ENCODE data around the gene HOXA5. TPM values are rescaled to one million over a fixed set of nuclear protein-coding genes. Genes with fewer than 3 reads are reported as not detected.
A peak's percentile ranks its signal among the peaks of the same experiment; 100 is the strongest.

HOXA5 gene
- total RNA-seq, 1 experiment from 2014 or later = 10.6 TPM

DNA sequence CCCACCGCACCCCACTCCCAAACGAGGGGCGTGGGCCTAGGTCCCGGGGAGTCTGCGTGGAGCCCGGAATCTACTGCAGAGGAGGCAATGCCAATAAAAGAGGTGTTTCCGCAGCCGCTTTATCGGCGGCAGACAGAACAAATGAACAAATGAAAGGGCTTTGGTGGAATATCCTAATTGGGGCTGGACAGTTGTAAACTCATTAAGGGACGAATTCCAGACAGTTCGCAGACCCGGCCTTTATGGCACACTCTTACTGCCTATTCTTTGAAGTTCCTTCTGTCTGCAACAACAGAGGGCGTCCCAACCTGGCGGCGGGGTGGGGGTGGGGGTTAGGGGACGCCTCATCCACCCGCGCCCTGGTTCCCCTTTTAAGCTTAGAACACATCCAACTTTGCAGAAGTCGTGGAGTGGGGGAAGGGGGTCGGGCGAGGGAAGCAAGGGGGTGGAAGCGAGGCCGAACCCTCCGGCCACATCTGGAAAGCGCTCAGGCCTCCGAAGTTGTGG lies 17.8 kb upstream of the HOXA5 start:
- Mint-ChIP-seq H3K9me3 (ENCODE audit: low read depth, unreplicated experiment) (no peaks in the 10 kb centered on the region), H3K36me3 (ENCODE audit: insufficient read depth, unreplicated experiment) (peaks cover 7% of the 10 kb centered on the region)
- no TSS peak for BruUV-seq (replicated peaks)

GRCh38 chr7:27160546-27161213 lies 17.2 kb upstream of the HOXA5 start:
- peak; percentile 94 for DNase-seq
- CTCF ChIA-PET = interaction anchor here (0.6 to 2.4 kb wide), 29 partner anchors 8 to 795 kb away, joined by 3 to 34 read pairs (median 5); partner anchors contain the start of genes HOXA3 and SKAP2
- no TSS peak for BruUV-seq (replicated peaks)

More for the DNA sequence above, 17.8 kb upstream of the HOXA5 start:
- H3K27ac Mint-ChIP-seq (ENCODE audit: unreplicated experiment) = no peak overlapping the region
- peak overlapping the region; percentile 76 for H3K4me3 Mint-ChIP-seq (ENCODE audit: low read depth, unreplicated experiment)
- H3K4me1 Mint-ChIP-seq (ENCODE audit: low read depth, unreplicated experiment) = no peaks in the 10 kb centered on the region
- CTCF ChIA-PET = interaction anchor here (0.6 to 2.4 kb wide), 28 partner anchors 9 to 796 kb away, joined by 3 to 34 read pairs (median 5); partner anchors contain the start of genes HOXA3 and SKAP2
- TF ChIP-seq, protein P1, sequence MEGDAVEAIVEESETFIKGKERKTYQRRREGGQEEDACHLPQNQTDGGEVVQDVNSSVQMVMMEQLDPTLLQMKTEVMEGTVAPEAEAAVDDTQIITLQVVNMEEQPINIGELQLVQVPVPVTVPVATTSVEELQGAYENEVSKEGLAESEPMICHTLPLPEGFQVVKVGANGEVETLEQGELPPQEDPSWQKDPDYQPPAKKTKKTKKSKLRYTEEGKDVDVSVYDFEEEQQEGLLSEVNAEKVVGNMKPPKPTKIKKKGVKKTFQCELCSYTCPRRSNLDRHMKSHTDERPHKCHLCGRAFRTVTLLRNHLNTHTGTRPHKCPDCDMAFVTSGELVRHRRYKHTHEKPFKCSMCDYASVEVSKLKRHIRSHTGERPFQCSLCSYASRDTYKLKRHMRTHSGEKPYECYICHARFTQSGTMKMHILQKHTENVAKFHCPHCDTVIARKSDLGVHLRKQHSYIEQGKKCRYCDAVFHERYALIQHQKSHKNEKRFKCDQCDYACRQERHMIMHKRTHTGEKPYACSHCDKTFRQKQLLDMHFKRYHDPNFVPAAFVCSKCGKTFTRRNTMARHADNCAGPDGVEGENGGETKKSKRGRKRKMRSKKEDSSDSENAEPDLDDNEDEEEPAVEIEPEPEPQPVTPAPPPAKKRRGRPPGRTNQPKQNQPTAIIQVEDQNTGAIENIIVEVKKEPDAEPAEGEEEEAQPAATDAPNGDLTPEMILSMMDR (IDR thresholded peaks at IDR 0.05; ENCODE audit: unreplicated experiment) = no peak
- intact Hi-C loops (cut with micrococcal nuclease; ENCODE audit: unreplicated experiment) = loop anchor here (1.0 to 5.0 kb wide), 4 partner anchors 475 to 979 kb away; no protein-coding TSS in a partner anchor
- no peak for DNase-seq
- no peaks in the 10 kb centered on the region for H3K27me3 Mint-ChIP-seq (ENCODE audit: unreplicated experiment)

DNA sequence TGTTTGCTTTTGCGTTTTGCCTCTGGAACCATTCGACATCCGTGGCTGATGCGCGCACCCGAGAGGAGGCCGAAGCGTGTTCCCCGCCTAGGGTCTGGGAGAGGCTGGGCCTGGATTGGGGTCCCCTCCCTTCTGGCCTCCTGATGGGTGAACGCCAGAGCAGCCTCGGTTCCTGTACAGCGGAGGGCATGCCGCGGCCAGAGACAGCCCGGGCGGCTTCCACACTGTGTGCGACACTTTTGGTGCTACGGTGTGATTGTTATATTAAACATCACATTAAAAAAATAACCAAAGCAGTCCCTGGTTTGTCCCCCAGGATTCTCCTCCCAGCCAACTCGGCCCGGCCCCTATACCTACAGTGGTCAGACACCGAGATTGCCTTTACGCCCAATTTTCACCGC lies 16.7 kb upstream of the HOXA5 start:
- no peak for DNase-seq
- Mint-ChIP-seq H3K27ac (ENCODE audit: unreplicated experiment) (no peak overlapping the region), H3K27me3 (ENCODE audit: unreplicated experiment) (no peaks in the 10 kb centered on the region), H3K36me3 (ENCODE audit: insufficient read depth, unreplicated experiment) (peaks cover 7% of the 10 kb centered on the region), H3K4me1 (ENCODE audit: low read depth, unreplicated experiment) (no peaks in the 10 kb centered on the region), H3K9me3 (ENCODE audit: low read depth, unreplicated experiment) (no peaks in the 10 kb centered on the region), H3K4me3 (ENCODE audit: low read depth, unreplicated experiment) (peak overlapping the region; percentile 76)
- TF ChIP-seq, protein P1 (IDR thresholded peaks at IDR 0.05; ENCODE audit: unreplicated experiment) = no peak
- CTCF ChIA-PET = interaction anchor here (0.6 to 2.4 kb wide), 17 partner anchors 10 to 793 kb away, joined by 3 to 34 read pairs (median 5); partner anchors contain the start of gene SKAP2
- intact Hi-C loops (cut with micrococcal nuclease; ENCODE audit: unreplicated experiment) = loop anchor here (2.0 to 5.0 kb wide), 2 partner anchors 791 to 978 kb away; no protein-coding TSS in a partner anchor
- no TSS peak for BruUV-seq (replicated peaks)

More at GRCh38 chr7:27160546-27161213, 17.2 kb upstream of the HOXA5 start:
- Mint-ChIP-seq H3K4me1 (ENCODE audit: low read depth, unreplicated experiment) (no peaks in the 10 kb centered on the region), H3K4me3 (ENCODE audit: low read depth, unreplicated experiment) (peak overlapping the region; percentile 76), H3K27ac (ENCODE audit: unreplicated experiment) (no peak overlapping the region), H3K27me3 (ENCODE audit: unreplicated experiment) (no peaks in the 10 kb centered on the region), H3K9me3 (ENCODE audit: low read depth, unreplicated experiment) (no peaks in the 10 kb centered on the region), H3K36me3 (ENCODE audit: insufficient read depth, unreplicated experiment) (peaks cover 7% of the 10 kb centered on the region)
- TF ChIP-seq, protein P1 (IDR thresholded peaks at IDR 0.05; ENCODE audit: unreplicated experiment) = peak; percentile 100
- intact Hi-C loops (cut with micrococcal nuclease; ENCODE audit: unreplicated experiment) = loop anchor here (1.0 to 5.0 kb wide), 4 partner anchors 474 to 978 kb away; no protein-coding TSS in a partner anchor

DNA sequence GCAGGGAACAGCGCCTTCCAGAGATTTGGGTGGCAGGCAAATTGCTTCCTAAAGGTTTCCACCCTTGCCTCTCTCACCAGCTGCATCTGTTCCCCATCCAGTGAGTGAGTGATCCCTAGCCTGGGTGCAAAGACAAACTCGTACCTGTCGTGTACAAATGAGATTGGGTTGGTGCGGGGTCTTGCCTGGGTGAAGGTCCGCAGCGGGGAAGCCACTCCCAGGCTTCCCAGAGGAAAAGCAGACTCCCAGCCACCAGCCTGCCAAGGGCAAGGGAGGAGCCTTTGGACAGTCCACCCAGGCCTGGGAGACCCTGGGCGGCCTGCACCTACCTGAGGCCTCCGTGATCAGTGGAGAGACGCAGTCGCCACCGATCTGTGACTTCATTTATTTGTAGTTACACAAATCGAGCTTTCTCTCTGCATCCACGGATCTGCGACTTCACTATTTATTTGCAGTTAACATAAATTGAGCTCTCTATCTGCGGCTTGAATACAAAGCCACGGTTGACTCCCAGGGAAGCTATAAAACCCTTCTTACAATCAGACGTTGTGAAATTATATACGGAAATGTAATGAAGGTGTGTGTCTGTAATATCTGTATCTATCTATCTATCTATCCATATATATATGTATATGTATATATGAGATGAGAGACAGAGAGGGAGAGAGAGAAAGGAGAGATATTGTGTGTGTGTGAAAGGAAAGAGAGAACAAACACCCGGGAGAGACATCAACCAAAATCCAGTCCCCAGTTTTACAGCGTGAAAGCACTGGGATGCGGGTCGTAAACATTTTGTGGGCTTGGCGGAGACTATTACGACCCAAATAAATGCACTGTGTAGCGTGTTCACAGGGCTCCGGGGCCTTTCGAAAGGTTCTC lies 16.0 kb upstream of the HOXA5 start:
- TF ChIP-seq, protein P1 (IDR thresholded peaks at IDR 0.05; ENCODE audit: unreplicated experiment) = no peak
- CTCF ChIA-PET = interaction anchor here (1.3 kb wide), 1 partner anchor 9 kb away, joined by 5 read pairs; no protein-coding TSS in a partner anchor
- peaks cover 7% of the 10 kb centered on the region for H3K36me3 Mint-ChIP-seq (ENCODE audit: insufficient read depth, unreplicated experiment)
- H3K27me3 Mint-ChIP-seq (ENCODE audit: unreplicated experiment) = no peaks in the 10 kb centered on the region
- no peaks in the 10 kb centered on the region for H3K9me3 Mint-ChIP-seq (ENCODE audit: low read depth, unreplicated experiment)
- peak overlapping the region; percentile 76 for H3K4me3 Mint-ChIP-seq (ENCODE audit: low read depth, unreplicated experiment)
- intact Hi-C loops (cut with micrococcal nuclease; ENCODE audit: unreplicated experiment) = loop anchor here (2.0 to 5.0 kb wide), 2 partner anchors 791 to 977 kb away; no protein-coding TSS in a partner anchor
- H3K4me1 Mint-ChIP-seq (ENCODE audit: low read depth, unreplicated experiment) = no peaks in the 10 kb centered on the region
- DNase-seq = no peak
- no TSS peak for BruUV-seq (replicated peaks)
- no peak overlapping the region for H3K27ac Mint-ChIP-seq (ENCODE audit: unreplicated experiment)

All from Calu3 (cell line).